ENCODE results near the gene CDH13.

CDH13 gene

DNA sequence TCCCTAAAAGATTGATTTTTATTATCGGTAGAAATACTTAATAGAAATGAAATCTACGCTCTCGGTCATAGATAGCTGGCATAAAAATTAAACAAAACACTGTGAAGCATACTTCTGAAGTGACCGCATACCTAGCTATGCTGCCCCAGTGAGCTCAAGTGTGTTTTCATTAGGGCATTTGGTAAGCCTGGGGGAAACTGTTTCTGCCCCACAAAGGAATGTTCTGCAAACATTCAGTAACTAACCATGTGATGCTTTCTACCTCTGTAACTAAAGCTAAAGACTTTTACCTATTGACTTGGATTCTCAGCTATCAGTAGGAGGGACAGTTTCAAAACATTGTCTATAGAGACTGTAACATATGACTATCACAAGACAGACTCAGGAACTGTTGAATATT lies 1087.5 kb downstream of the CDH13 start:
- no peak for DNase-seq (ENCODE audit: low read depth in 2 of 2)

DNA sequence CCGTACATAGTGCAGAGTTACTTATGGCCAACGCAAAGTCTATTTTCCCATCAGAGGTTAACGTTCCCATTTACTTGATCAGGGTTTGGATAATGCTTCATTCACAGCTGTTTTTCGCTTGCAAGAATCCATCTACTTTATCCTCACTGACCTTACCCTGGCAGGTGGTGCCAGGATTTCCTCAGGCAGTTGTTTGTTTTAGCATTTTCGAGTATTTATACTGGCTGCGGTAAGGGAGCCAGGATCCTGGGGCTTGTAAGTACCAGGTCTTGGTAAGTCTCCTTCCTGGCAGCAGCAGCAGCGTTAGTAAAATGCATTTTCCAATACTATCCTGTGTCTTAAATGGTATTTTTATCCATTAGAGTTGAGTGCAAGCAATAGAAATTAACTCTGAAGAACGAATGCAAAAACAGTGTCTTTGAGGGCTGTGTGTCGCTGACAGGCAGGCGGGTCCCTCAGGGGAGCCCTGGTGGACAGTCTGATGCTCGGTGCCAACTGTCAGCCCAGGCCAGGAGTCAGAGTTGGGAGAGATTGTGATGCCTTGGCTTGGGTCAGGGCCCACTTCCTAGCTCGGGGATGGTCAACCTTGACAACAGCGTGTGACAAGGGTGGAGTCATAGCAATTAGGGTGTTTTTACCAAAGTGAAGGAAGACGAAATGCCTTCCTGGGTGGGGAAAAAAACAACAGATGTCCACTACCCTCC lies 1088.6 kb downstream of the CDH13 start:
- DNase-seq (ENCODE audit: low read depth in 2 of 2): no peak

DNA sequence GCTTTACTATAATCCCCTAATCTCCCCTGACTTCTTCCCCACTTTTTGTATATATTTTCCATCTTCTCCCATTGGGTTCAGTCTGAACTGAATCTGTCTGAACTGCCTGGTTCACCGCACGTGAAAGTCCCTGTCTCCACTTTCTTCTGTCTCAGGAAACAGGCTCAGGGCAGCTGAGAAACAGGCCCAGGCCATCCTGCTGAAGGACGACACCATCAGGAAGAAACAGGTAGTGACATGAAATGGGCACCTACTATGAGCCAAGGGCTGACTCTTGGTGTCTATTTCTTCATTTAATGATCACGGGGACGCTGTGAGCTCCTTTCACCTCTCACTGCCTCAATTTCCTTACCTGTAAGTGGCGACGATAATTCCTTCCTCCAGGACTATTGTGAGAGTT lies 1090.5 kb downstream of the CDH13 start:
- no peak for DNase-seq (ENCODE audit: low read depth in 2 of 2)

DNA sequence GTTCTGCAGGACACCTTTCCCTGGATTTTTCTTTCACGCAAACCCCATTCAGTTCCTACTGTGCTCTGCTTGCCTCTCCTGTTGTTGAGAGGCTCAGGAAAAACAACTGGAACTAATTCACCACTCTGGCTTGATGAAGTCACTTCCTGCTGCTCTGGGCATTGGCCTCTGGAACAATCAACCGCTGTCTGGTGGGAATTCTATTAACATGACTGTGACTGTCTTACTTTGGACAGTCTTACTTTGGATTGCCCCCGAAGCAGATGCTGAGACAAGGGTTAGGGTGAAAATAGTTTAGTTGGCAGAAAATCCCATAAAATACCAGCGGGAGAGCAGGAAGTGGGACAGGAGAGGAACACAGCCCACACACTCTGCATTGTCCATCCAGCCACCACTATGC lies 1091.0 kb downstream of the CDH13 start:
- DNase-seq (ENCODE audit: low read depth in 2 of 2): peak; percentile 53 to 63

DNA sequence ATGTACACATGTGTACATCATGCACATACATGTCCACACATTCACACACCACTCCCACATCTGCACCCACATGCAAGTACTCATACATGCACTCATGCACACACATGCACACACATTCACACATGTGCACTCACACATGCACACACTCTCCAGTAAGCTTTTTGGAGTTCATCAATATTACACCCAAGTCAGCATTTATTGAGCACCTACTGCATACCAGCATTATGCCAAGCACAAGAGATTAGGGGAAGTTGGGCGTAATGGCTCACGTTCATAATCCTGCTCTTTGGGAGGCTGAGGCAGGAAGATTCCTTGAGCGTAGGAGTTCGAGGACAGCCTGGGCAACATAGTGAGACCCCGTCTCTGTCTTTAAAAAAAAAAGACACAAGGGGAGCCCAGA lies 1093.4 kb downstream of the CDH13 start:
- DNase-seq (ENCODE audit: low read depth in 2 of 2): no peak

DNA sequence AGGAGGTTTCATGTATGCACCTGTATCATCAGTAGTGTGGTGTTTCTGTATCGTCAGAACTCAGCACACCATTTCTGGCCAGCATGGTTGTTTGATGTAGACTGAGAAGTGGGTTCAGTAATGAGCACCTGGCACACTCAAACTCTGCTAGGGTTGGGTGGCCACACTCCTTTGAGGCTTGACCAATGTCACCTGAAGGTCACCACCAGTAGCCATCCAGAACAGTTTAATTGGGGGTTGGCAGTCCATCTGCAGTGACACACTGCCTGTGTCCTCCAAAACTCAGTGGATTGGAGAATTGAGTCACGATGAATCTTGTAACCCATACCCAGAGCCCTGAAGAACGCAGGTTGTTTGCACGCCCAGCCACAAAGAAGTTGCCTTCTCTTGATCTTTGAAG lies 1094.2 kb downstream of the CDH13 start:
- no peak for DNase-seq (ENCODE audit: low read depth in 2 of 2)

DNA sequence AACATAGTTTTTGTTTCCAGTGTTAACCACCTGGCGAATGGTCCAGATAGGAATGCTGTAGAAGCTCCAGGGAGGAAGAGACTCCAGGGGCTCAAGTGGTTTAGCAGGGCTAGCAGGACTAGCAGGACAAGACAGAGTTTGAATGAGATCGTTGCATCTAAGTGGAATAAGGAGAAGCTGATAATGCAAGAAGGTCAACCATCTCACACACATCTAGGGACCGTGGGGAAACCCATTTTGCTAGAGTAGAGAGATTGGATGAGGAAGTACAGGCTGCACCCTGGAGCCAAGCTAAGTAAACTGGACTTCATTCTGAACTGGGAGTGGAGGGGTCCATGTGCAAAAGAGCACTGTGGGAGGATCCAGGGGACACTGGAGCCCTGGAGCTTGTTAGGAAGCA lies 1094.9 kb downstream of the CDH13 start:
- DNase-seq (ENCODE audit: low read depth in 2 of 2): no peak

DNA sequence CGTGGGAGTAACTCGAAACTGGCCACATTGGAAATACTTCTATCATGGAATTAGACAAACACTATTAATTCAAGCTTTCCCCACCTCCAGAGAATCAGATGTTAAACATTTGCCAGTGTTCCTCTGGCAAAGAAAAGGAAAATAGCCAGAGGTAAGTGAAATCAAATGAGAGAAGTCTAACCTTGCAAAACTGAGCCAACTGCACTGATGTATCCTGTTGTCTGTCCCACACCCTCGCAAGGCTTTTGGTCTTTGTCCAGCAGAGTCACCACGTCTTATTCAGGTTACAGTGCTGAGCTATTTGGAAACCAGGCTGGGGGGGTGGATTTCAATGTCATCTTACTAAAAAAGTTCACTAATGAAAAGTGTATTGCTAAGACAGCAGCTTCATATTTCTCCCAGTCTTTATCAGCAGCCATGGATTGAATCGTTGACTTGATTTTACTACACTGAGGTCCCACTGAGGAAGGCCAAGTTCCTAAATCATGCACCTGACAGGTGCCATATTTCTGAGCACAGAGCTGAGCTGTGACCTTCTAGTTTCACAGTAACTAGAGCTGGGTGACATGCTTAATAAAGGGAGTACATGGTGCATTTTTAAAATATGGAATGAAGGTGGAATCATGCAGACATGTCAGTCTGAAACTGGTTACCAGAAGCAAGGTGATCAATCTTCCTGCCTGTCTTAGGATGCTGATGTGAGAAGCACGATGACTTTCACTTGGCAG lies 1095.9 kb downstream of the CDH13 start:
- no peak for DNase-seq (ENCODE audit: low read depth in 2 of 2)

DNA sequence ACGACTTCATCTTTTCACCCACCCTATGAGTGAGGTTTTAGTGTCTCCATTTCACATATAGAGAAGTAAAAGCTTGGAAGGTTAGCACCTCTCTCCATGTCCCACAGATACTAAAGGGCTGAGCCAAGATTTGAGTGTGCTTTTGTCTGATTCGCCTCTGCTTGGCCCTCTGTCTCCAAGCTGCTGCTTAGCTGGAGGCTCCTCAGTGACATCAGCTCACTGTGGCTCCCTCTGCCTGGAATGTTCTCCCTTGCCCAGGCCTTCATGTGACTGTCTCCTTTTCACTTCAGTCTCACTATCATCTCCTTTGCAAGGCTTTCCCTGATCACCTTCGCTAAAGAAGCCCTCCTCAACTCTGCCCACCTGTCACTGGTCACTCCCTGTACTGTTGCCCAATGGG lies 1096.5 kb downstream of the CDH13 start:
- DNase-seq (ENCODE audit: low read depth in 2 of 2): no peak

DNA sequence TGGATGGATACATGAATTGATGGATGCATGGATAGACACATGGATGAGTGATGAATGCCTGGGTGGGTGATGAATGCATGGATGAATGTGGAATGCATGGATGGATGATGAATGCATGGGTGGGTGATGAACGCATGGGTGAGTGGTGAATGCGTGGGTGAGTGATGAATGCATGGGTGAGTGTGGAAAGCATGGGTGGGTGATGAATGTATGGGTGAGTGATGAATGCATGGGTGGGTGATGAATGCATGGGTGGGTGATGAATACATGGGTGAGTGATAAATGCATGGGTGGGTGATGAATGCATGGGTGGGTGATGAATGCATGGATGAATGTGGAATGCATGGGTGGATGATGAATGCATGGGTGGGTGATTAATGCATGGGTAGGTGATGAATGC lies 1097.1 kb downstream of the CDH13 start:
- no peak for DNase-seq (ENCODE audit: low read depth in 2 of 2)

DNA sequence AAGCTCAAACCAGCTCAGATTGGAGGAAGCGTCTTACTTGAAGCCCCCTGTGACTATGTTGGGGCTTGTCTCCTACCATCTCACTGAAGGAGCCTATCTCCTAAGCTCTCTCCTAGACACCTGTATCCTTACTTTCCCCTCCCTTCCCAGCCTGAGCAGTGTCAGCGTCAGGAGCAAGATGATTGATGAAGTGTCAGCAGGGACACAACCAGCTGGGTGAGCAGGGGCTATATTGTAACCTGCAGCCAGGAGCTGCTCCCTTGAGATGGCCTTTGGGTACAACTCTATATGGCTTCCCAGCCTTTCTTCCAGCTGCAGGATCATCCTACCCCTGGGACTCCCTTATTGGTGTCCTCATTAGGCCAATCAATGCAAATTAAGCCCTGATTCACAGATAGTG lies 1097.8 kb downstream of the CDH13 start:
- no peak for DNase-seq (ENCODE audit: low read depth in 2 of 2)

DNA sequence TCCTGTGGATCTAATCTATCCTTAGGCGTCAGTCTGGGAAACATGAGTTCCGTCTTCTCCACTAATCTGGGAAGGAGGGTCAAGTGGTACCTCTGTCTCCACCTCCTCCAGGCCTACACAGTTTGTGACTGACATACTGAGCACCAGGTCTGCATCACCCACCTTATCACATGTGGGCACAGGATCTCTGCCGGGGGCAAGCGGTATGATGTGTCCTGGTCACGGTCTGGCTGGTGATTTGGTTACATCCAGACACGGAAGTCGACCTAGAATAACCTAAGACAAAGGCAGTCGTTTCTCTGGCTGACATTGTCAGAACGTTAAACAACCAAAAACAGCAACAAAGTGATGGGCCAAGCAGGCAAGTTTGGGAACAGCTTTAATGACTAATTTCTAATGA lies 1098.5 kb downstream of the CDH13 start:
- DNase-seq (ENCODE audit: low read depth in 2 of 2): no peak

DNA sequence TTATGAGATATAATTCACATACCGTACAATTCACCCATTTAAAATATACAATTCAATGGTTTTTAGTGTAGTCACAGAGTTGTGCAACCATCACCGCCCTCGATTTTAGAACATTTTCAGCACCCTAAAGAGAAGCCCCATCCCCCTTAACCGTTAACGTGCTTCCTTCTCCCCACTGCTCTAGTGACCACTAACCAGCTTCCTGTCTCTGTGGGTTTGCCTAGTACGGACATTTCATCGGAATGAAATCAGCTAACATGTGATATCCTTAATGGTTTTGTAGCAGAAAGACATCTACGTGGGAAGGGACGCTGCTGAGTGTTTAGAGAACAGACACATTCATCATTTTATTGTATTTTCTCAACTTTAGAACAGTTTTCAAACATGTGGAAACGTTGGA lies 1100.2 kb downstream of the CDH13 start:
- DNase-seq (ENCODE audit: low read depth in 2 of 2): no peak

DNA sequence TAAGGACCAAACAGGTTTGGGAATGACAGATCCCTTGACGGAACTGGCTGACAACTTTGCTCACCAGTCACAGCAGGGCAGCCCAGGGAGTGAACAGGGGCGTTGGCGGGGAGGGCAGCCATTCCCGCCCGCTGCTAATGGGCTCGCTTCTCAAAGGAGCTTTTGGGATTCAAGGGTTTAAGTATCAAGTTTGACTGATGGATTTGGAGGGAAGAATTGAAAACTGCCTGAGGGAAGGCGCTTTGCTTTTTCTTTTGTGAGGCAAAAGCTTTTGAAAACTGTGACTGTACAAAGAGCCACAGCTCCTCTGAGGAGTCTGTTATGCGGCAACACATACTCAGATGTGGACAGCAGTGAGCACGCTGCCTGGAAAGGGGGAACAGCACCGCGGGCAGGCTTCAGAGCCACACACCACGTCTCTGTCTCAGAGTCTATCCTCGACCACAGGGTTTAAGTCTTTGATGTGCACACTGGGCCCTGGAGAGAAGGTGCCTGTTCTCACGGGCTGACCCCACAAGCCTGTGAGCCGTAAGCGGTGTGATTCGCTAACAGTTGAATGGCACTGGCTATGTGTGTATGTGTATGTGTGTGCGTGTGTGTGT lies 1101.1 kb downstream of the CDH13 start:
- no peak for DNase-seq (ENCODE audit: low read depth in 2 of 2)

DNA sequence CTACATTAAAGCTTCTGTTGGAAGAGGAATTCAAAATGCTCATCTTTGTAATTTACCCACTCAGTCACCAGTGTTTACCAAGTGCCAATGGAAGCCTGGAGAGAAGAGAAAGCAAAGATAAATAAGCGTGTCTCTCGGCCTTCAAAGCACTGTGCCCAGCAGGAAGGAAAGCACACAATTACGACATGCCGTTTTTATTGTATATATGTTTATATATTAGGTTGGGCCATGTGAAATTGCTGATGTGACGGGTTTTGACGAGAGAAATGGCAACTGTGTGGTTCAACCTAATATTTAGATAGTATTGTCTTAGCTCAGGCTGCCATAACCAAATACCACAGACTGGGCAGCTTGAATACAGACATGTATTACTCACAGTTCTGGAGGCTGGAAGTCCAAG lies 1101.7 kb downstream of the CDH13 start:
- no peak for DNase-seq (ENCODE audit: low read depth in 2 of 2)

DNA sequence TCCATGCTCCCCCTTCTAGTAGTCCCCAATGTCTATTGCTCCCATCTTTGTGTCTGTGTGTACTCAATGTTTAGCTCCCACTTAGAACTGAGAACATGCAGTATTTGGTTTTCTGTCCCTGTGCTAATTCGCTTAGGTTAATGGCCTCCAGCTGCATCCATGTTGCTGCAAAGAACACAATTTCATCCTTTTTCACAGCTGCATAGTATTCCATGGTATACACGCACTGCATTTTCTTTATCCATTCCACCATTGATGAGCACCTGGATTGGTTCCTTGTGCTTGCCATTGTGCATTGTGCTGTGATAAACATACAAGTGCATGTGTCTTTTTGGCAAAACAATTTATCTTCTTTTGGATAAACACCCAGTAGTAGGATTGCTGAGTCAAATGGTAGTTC lies 1104.0 kb downstream of the CDH13 start:
- no peak for DNase-seq (ENCODE audit: low read depth in 2 of 2)

DNA sequence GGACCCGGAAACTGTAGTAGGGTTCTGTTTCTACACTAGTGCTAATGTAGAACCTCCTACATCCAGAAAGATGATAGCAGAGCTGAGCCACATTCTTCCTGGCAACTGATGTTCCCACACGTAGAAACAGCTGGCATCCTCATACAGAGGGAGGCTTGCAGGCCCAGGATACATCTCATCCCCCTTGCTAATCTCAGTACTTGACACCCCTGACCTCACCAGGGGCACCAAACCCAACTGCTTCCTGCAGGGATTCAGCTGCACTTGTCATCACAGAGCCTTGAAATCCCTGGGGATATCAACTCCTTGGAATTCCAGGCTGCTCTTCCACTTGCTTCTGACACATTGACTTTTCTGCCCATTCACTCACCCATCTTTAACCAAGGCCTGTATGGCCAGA lies 1105.8 kb downstream of the CDH13 start:
- DNase-seq (ENCODE audit: low read depth in 2 of 2): no peak

DNA sequence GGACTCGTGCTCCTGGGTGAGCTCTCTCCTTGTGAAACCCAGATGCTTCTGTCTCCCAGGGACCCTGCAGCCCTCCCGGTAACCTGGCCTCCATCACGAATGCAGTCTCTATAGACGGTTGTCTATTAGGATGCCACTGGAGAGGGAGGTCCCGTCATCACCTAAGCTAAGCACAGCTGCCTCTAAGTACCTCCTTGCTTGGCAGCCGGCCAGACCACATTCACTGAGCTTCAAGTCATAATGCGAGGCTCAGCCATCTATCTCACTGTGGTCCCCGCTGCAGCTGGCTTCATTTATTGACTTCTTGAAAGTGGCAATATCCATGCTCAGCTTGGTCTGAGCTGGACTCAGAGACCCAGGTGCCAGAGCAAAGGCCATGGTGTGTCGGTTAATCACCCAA lies 1106.5 kb downstream of the CDH13 start:
- DNase-seq (ENCODE audit: low read depth in 2 of 2): no peak

DNA sequence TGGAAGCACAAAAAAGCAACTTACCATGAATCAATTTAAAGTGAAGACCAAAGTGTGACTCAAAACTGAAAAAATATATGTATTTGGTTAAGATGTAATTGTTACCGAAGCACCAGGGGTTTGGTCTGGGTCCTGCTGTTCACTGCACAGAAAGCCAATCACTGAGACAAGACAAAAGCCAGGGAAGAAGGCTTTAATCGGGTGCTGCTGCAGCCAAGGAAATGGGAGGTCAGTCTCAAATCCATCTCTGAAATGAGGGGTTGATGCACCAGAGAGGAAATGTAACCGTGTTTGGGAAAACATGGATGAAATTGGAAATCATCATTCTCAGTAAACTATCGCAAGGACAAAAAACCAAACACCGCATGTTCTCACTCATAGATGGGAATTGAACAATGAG lies 1107.4 kb downstream of the CDH13 start:
- DNase-seq (ENCODE audit: low read depth in 2 of 2): no peak

DNA sequence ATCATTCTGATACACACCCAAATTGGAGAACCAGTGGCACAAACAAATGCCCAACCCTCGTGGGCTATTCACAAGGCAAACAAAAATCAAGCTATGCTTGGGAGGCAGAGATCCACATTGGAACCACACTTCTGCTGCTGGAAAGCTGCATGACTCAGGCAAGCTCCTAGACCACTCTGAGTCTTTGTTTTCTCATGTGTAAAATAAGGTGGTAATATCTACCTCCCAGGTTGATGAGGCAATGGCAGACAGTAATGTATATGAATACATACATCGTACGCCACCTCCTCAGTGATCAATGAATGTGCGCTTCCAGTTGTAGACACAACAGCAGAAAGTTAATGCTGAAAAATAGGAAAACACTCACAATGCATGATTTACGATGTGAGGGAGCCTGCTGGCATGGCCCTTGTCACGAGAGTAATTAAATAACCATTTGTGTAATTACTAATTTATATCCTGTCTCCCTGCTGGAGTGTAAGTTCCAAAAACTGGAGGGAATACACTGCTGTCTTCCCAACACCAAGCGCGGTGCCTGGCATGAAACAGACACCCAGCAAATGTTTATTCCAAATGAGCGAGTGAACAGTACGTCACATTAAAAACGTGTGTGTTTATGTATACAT lies 1111.1 kb downstream of the CDH13 start:
- DNase-seq (ENCODE audit: low read depth in 2 of 2): no peak

DNA sequence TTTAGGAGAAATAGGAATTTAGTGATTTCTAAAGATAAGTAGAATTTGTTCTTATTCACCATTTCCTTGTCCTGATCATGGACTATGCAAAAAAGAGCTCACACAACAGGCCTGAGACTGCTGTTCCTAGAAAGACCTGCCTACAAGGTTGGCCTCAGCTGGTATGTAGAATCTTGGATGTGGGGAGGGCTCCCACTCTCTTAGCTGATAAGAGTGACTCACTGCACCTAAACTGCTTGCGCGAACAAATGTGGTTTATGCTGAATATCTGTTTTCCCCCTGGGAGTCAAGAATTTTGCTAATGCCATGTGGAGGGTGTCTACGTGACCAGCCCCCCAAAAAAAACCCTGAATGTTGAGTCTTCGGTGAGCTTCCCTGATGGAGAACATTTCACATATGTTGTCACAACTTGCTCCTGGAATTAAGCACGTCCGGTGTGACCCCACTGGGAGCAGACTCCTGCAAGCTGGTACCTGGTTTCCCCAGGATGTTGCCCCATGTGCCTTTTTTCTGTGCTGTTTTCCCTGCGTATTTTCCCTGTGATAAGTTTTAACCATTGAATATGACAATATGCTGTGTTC lies 1112.2 kb downstream of the CDH13 start:
- DNase-seq (ENCODE audit: low read depth in 2 of 2): no peak

DNA sequence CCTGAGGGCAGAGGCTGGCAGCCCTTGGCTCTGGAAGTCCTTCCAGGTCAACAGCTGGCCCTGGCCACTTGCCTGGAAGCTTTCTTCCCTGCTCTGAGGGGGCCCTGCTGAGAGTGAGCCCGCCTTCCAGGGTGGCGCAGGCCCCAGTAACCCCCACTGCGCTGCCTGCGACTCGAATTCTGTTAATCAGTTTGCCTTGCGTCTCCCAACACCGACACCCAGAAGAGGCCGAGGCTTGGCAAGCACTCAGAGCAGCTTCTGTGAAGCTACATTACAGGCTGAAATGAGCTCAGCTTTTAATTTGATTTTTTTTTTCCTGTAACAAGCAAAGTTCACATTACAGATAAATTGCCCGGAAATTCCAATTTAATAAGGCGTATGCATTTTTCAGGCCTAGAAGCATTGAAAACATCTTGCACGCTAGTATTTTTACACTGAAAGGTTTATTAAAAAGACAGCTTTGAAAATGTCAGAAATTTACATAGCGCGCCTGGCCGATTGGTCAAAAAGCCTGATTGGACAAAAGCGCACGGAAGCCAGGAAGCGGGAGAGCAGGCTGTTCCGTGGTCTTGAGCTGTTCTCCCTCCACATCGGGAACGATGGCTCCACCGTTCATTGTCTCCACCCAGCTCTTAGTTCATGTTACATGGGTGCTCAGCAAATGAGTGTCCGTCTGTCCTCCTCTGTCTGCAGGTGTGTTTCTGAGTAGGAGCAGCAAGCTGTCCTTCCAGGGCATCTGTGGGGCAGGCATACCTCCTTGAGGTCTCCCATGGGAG lies 1115.5 kb downstream of the CDH13 start:
- no peak for DNase-seq (ENCODE audit: low read depth in 2 of 2)

Measured in fibroblast of skin of left quadriceps (primary cell).